Astrocyte (in vitro differentiated cells and primary cell): ENCODE measurements around the gene SLC9A3. TPM values are rescaled to one million over a fixed set of nuclear protein-coding genes. Genes with fewer than 3 reads are reported as not detected.
"Not testable (repeated sequence)": the region's sequence is repeated elsewhere in the genome, so short reads cannot be mapped to it uniquely, and the experiment has no call there.

Source experiments
- DNase-seq: peaks from one replicate; pipeline ENCODE4 v3.0.0-alpha.2; 2010; ENCODE audit warnings: low read depth
- FAIRE-seq: peaks from 2 replicates; lab custom pipeline; 2011; peaks lifted over from hg19 to GRCh38; lab: Jason Lieb, UNC
- H2AFZ ChIP-seq: 2 replicates; pipeline ENCODE4 v1.6.0; 2012; ENCODE audit warnings: low read depth, low read length, inconsistent platforms
- H3K27ac ChIP-seq: 2 replicates; pipeline ENCODE4 v1.5.1; 2011; ENCODE audit warnings: low read depth, low read length, inconsistent platforms
- H3K27me3 ChIP-seq: 2 replicates; pipeline ENCODE4 v1.6.0; 2011; ENCODE audit warnings: low read length, inconsistent platforms; ENCODE audit not compliant: insufficient read depth
- H3K36me3 ChIP-seq: 2 replicates; pipeline ENCODE4 v1.5.1; 2011; ENCODE audit warnings: low read length, inconsistent platforms; ENCODE audit not compliant: insufficient read depth
- H3K4me1 ChIP-seq: 2 replicates; pipeline ENCODE4 v1.5.1; 2011; ENCODE audit warnings: low read length, inconsistent platforms; ENCODE audit not compliant: insufficient read depth
- H3K4me2 ChIP-seq: 2 replicates; pipeline ENCODE4 v1.6.0; 2012; ENCODE audit warnings: low read length, inconsistent platforms
- H3K4me3 ChIP-seq: 2 replicates; pipeline ENCODE4 v1.5.1; 2011; ENCODE audit warnings: low read depth, mild to moderate bottlenecking, low read length, inconsistent platforms; ENCODE audit not compliant: insufficient read depth
- H3K79me2 ChIP-seq: 2 replicates; pipeline ENCODE4 v1.6.0; 2012; ENCODE audit warnings: mild to moderate bottlenecking, low read length, inconsistent platforms; ENCODE audit not compliant: insufficient read depth
- H3K9ac ChIP-seq: 2 replicates; pipeline ENCODE4 v1.6.0; 2012; ENCODE audit warnings: mild to moderate bottlenecking, low read length, inconsistent platforms
- H3K9me3 ChIP-seq: 2 replicates; pipeline ENCODE4 v1.5.1; 2012; ENCODE audit warnings: low read depth, mild to moderate bottlenecking, low read length, inconsistent platforms; ENCODE audit not compliant: insufficient read depth
- H4K20me1 ChIP-seq: 2 replicates; pipeline ENCODE4 v1.6.0; 2012; ENCODE audit warnings: low read length, inconsistent platforms; ENCODE audit not compliant: insufficient read depth
- H3K27ac Mint-ChIP-seq: one replicate; pipeline ENCODE4 v1.8.0; 2021; ENCODE audit warnings: mild to moderate bottlenecking, mixed read lengths; ENCODE audit not compliant: unreplicated experiment
- H3K27me3 Mint-ChIP-seq: one replicate; pipeline ENCODE4 v1.8.0; 2021; ENCODE audit warnings: low read depth, mixed read lengths; ENCODE audit not compliant: unreplicated experiment
- H3K36me3 Mint-ChIP-seq: one replicate; pipeline ENCODE4 v1.8.0; 2021; ENCODE audit warnings: low read depth, mixed read lengths; ENCODE audit not compliant: unreplicated experiment
- H3K4me1 Mint-ChIP-seq: one replicate; pipeline ENCODE4 v1.8.0; 2021; ENCODE audit warnings: low read depth, mixed read lengths; ENCODE audit not compliant: unreplicated experiment
- H3K4me3 Mint-ChIP-seq: one replicate; pipeline ENCODE4 v1.8.0; 2021; ENCODE audit warnings: mild to moderate bottlenecking, moderate library complexity, mixed read lengths; ENCODE audit not compliant: unreplicated experiment
- H3K9me3 Mint-ChIP-seq: one replicate; pipeline ENCODE4 v1.8.0; 2021; ENCODE audit warnings: mild to moderate bottlenecking, mixed read lengths; ENCODE audit not compliant: unreplicated experiment
- EZH2 ChIP-seq: IDR thresholded peaks from 2 replicates; pipeline ENCODE4 v1.6.1; 2012; ENCODE audit warnings: mild to moderate bottlenecking, low read length, inconsistent platforms; ENCODE audit not compliant: insufficient read depth
- total RNA-seq: library from RNA; stranded (reverse); gene quantifications from 2 replicates; pipeline ENCODE4 v1.2.1, GENCODE V29; 2021
- TF ChIP-seq, protein P1 (sequence below): IDR thresholded peaks from 2 replicates; pipeline ENCODE4 v1.5.1; 2011; ENCODE audit warnings: low read depth, mild to moderate bottlenecking, inconsistent platforms, low read length, moderate library complexity; ENCODE audit not compliant: insufficient read depth

SLC9A3 gene
- total RNA-seq, 1 donor from 2014 or later: 1.0 TPM

DNA sequence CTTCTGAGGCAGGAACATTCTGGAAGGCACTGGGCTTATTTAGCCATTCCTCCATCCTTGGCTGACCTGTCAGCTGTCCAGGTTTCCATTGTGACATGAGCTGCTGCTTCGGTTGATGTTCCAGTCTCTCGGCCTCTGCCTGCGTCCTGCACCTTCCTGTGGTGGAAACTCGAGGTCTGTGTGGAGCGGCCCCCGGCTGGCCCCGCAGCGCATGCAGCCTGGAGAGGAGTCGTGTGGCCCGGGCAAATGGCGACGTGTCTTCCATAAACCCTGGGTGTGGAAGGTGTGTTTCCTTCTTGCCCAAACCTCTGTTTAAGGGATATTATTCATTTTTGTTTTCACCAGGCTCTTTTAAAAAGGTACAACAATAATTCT is 36.5 kb upstream of the SLC9A3 start:
- Mint-ChIP-seq H3K36me3 (no peaks in the 10 kb centered on the region), H3K27me3 (peaks cover 27% of the 10 kb centered on the region)

DNA sequence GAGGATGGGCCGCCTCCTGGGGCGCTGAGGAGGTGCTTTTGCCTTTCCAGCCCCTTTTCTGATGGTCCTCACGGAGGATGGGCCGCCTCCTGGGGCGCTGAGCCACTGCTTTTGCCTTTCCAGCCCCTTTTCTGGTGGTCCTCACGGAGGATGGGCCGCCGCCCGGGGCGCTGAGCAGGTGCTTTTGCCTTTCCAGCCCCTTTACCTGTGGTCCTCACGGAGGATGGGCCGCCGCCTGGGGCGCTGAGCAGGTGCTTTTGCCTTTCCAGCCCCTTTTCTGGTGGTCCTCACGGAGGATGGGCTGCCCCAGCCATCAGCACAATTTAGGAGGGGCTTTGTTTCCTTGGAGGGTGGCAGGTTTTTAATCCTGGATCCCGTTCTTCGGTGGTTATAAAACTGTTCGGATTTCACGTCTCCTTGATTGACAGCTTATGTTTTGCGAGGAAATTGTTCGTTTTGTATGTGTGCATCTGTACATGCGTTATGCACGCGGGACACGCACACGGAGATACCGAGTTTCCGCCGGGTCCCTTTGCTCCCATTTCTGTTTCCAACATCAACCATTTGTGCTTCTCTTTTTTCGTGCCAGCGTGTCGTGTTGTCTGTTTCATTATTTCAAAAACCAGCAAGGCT is 34.7 kb upstream of the SLC9A3 start:
- H4K20me1 ChIP-seq: no peaks in the 10 kb centered on the region
- H3K27me3 ChIP-seq: peaks cover 8% of the 10 kb centered on the region
- no peak overlapping the region for H3K4me3 ChIP-seq
- no peak for TF ChIP-seq EZH2
- TF ChIP-seq, protein P1, sequence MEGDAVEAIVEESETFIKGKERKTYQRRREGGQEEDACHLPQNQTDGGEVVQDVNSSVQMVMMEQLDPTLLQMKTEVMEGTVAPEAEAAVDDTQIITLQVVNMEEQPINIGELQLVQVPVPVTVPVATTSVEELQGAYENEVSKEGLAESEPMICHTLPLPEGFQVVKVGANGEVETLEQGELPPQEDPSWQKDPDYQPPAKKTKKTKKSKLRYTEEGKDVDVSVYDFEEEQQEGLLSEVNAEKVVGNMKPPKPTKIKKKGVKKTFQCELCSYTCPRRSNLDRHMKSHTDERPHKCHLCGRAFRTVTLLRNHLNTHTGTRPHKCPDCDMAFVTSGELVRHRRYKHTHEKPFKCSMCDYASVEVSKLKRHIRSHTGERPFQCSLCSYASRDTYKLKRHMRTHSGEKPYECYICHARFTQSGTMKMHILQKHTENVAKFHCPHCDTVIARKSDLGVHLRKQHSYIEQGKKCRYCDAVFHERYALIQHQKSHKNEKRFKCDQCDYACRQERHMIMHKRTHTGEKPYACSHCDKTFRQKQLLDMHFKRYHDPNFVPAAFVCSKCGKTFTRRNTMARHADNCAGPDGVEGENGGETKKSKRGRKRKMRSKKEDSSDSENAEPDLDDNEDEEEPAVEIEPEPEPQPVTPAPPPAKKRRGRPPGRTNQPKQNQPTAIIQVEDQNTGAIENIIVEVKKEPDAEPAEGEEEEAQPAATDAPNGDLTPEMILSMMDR: no peak
- H3K4me2 ChIP-seq: no peak overlapping the region
- H3K9me3 Mint-ChIP-seq: no peaks in the 10 kb centered on the region
- no peak overlapping the region for H3K4me3 Mint-ChIP-seq
- peaks cover 27% of the 10 kb centered on the region for H3K27me3 Mint-ChIP-seq
- no peaks in the 10 kb centered on the region for H3K9me3 ChIP-seq
- no peaks in the 10 kb centered on the region for H3K4me1 ChIP-seq
- H3K79me2 ChIP-seq: no peaks in the 10 kb centered on the region
- DNase-seq (no peak), FAIRE-seq (no peak)
- H2AFZ ChIP-seq: no peak overlapping the region
- no peak overlapping the region for H3K27ac ChIP-seq
- no peaks in the 10 kb centered on the region for H3K4me1 Mint-ChIP-seq
- H3K9ac ChIP-seq: no peak overlapping the region
- no peaks in the 10 kb centered on the region for H3K36me3 Mint-ChIP-seq
- H3K27ac Mint-ChIP-seq: no peak overlapping the region
- H3K36me3 ChIP-seq: no peaks in the 10 kb centered on the region

More for the DNA sequence above, 36.5 kb upstream of the SLC9A3 start:
- Mint-ChIP-seq H3K27ac (no peak overlapping the region), H3K9me3 (no peaks in the 10 kb centered on the region), H3K4me1 (no peaks in the 10 kb centered on the region), H3K4me3 (no peak overlapping the region)
- H3K36me3 ChIP-seq: no peaks in the 10 kb centered on the region
- no peak overlapping the region for H2AFZ ChIP-seq
- no peak for TF ChIP-seq EZH2
- TF ChIP-seq, protein P1: no peak
- H3K4me2 ChIP-seq: no peak overlapping the region
- no peaks in the 10 kb centered on the region for H3K9me3 ChIP-seq
- H4K20me1 ChIP-seq: no peaks in the 10 kb centered on the region
- H3K27me3 ChIP-seq: peaks cover 10% of the 10 kb centered on the region
- FAIRE-seq (no peak), DNase-seq (no peak)
- no peak overlapping the region for H3K9ac ChIP-seq
- no peaks in the 10 kb centered on the region for H3K4me1 ChIP-seq
- no peak overlapping the region for H3K4me3 ChIP-seq
- H3K27ac ChIP-seq: no peak overlapping the region
- H3K79me2 ChIP-seq: no peaks in the 10 kb centered on the region

DNA sequence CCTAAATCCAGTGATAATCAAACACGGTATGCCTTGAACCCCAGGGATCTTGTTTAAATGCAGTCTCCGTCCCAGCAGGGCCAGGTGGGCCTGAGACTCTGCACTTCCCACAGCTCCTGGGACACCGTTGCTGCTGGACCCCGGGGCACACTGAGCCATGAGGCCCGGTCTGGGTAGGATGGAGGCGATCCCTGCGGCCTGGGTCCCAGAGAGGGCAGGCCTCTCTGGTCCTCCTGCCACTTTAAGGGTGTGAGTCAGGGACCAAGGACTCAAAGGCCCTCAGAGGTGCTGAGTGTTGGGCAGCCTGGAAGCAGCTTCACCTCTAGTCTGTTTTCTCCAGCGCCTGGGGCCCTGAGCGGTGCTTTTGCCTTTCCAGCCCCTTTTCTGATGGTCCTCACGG is 34.1 kb upstream of the SLC9A3 start:
- FAIRE-seq (no peak), DNase-seq (no peak)
- Mint-ChIP-seq H3K4me1 (no peaks in the 10 kb centered on the region), H3K4me3 (no peak overlapping the region), H3K27ac (no peak overlapping the region), H3K36me3 (no peaks in the 10 kb centered on the region), H3K27me3 (peaks cover 31% of the 10 kb centered on the region), H3K9me3 (no peaks in the 10 kb centered on the region)
- Histone ChIP-seq H3K79me2 (no peaks in the 10 kb centered on the region), H3K27ac (no peak overlapping the region), H2AFZ (no peak overlapping the region), H3K27me3 (peaks cover 8% of the 10 kb centered on the region), H3K9ac (no peak overlapping the region), H3K4me1 (no peaks in the 10 kb centered on the region), H4K20me1 (no peaks in the 10 kb centered on the region), H3K36me3 (no peaks in the 10 kb centered on the region), H3K4me2 (no peak overlapping the region), H3K9me3 (no peaks in the 10 kb centered on the region), H3K4me3 (no peak overlapping the region)
- TF ChIP-seq, protein P1: no peak
- no peak for TF ChIP-seq EZH2

DNA sequence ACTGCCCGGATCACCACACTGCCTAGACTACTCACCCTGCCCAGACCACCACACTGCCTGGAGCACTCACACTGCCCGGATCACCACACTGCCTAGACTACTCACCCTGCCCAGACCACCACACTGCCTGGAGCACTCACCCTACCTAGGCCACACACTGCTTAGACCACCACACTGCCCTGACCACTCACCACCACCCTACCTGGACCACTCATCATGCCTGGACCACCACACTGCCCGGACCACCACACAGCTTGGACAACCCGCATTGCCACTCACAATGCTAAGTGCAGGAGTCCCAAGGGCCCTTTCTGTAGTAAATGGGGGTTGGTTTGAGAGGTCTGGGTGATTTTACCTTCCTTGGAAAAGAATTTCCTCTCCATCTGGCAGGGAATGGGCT is 33.7 kb upstream of the SLC9A3 start:
- H3K79me2 ChIP-seq, H3K9ac ChIP-seq, H3K27ac Mint-ChIP-seq, H3K4me2 ChIP-seq, H3K4me3 Mint-ChIP-seq, H2AFZ ChIP-seq, DNase-seq, H3K27me3 ChIP-seq, FAIRE-seq, H3K27ac ChIP-seq, H3K9me3 ChIP-seq, H3K36me3 ChIP-seq, H3K9me3 Mint-ChIP-seq, H3K4me3 ChIP-seq, H3K4me1 Mint-ChIP-seq, H3K36me3 Mint-ChIP-seq, H4K20me1 ChIP-seq, H3K4me1 ChIP-seq: not testable (repeated sequence)
- H3K27me3 Mint-ChIP-seq: peaks cover 31% of the 10 kb centered on the region
